Testis (tissue), 2 donors: ENCODE measurements around the gene RNGTT.

ENCODE experiments used
- CTCF ChIP-seq, 3 experiments: fragments of 450-650 bp in 2 of 3; fragments of 200-600 bp in 1 of 3; sonication (generic) in 1 of 3; IDR thresholded peaks; one replicate each; pipeline ENCODE4 v1.5.1; 2016 to 2019; ENCODE audit warnings: antibody characterized with exemption in 3 of 3, mild to moderate bottlenecking in 2 of 3, moderate library complexity in 1 of 3
- POLR2A ChIP-seq: fragments of 450-650 bp; IDR thresholded peaks from one replicate; pipeline ENCODE4 v1.6.1; 2017; ENCODE audit warnings: antibody characterized with exemption, mild to moderate bottlenecking, moderate library complexity

DNA sequence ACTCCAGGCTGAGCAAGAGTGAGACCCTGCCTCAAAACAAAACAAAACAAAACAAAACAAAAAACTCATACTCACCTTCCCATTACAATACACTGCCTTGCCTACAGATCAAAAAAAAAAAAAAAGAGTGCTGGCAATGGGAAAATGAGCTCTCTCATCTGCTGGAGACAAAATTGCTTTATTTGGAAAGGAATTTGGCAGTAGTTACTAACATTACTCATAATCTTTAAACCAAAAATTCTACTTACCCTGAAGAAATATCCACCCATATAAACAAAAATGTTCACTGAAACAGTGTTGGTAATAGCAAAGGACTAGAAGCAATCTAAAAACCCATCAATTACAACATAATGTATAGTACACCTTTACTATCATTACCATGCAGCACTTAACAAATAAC is 120.4 kb downstream of the RNGTT start:
- TF ChIP-seq CTCF (IDR thresholded peaks at IDR 0.05) (no peak), POLR2A (no peak)
